Activated naive CD4-positive, alpha-beta T cell treated with anti-CD3 and anti-CD28 coated beads, Interleukin-2, amount 10 ng/mL, durations not matched to agents 7 days and 5 days (primary cell): Measurements from ENCODE around the gene UNC5B.
A peak's percentile ranks its signal among the peaks of the same experiment; 100 is the strongest.

Source experiments
- CTCF ChIA-PET: fragments of 350-600 bp; sonication (Branson Sonifier 250); formaldehyde crosslinking; loops from one replicate; lab custom pipeline; 2021; ENCODE audit warnings: antibody characterized with exemption; lab: Charles Lee
- DNase-seq: peaks from one replicate; pipeline ENCODE4 v3.0.0-alpha.2; 2020
- H3K27ac Mint-ChIP-seq: one replicate; pipeline ENCODE4 v1.8.0; 2021; ENCODE audit warnings: mild to moderate bottlenecking, moderate library complexity, mixed read lengths
- H3K27me3 Mint-ChIP-seq: one replicate; pipeline ENCODE4 v1.8.0; 2021; ENCODE audit warnings: mild to moderate bottlenecking, mixed read lengths
- H3K36me3 Mint-ChIP-seq: one replicate; pipeline ENCODE4 v1.8.0; 2021; ENCODE audit warnings: mixed read lengths
- H3K4me1 Mint-ChIP-seq: one replicate; pipeline ENCODE4 v1.8.0; 2021; ENCODE audit warnings: mixed read lengths
- H3K4me3 Mint-ChIP-seq: one replicate; pipeline ENCODE4 v1.8.0; 2021; ENCODE audit warnings: mild to moderate bottlenecking, moderate library complexity, mixed read lengths
- H3K9me3 Mint-ChIP-seq: one replicate; pipeline ENCODE4 v1.8.0; 2021; ENCODE audit warnings: mixed read lengths

The UNC5B gene

DNA sequence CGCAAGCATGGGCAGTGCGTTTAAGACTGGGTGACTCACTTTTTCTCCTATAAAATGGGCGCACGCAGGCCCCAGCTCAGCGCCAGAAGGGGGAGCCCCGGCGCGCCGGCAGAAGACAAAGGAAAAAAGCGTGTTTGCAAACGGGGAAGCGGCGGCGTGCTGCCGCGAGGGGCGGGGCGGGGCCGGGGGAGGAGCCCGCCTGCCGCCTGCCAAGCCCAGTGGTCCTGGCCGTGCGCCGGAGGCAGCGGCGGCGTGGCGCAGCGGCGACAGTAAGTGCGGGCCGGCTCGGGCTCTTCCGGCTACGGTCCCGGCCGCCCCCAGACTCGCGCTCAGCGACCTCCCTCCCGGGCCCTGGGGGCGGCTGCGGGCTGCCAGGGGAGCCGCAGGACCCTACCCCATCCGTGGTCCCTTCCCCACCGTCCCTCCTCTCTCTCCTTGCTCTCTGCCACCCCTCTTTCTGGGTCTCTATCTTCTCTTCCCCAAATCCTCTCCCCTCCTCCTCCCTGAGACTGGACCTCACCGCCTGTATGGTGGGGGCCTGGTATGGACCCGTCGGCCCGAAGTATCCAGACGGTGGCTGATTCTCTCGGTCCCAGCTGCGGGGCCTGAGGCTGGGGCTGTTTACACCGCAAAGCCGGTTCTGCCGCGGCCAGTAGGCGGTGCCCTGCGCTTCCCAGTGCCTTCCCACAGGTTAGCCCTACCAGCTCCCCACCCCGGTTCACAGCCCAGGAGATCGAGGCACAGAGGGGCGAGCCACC, 106.9 kb downstream of the UNC5B start, which contains the start of gene SLC29A3:
Gene SLC29A3 (plus strand): TSS at position 218 of the 758 bp plus-strand sequence. CDS start 51 bp downstream, at position 269.
- Mint-ChIP-seq H3K36me3 (peaks cover 11% of the 10 kb centered on the region), H3K4me1 (peaks cover 42% of the 10 kb centered on the region), H3K9me3 (no peaks in the 10 kb centered on the region), H3K27ac (peak within 1 kb of the TSS; percentile 61), H3K4me3 (peak within 1 kb of the TSS; percentile 94), H3K27me3 (peaks cover 16% of the 10 kb centered on the region)
- peak; percentile 89 for DNase-seq
- CTCF ChIA-PET = interaction anchor here (0.8 to 2.4 kb wide), 17 partner anchors 10 to 520 kb away, joined by 3 to 14 read pairs (median 3); partner anchors contain the start of gene VSIR

DNA sequence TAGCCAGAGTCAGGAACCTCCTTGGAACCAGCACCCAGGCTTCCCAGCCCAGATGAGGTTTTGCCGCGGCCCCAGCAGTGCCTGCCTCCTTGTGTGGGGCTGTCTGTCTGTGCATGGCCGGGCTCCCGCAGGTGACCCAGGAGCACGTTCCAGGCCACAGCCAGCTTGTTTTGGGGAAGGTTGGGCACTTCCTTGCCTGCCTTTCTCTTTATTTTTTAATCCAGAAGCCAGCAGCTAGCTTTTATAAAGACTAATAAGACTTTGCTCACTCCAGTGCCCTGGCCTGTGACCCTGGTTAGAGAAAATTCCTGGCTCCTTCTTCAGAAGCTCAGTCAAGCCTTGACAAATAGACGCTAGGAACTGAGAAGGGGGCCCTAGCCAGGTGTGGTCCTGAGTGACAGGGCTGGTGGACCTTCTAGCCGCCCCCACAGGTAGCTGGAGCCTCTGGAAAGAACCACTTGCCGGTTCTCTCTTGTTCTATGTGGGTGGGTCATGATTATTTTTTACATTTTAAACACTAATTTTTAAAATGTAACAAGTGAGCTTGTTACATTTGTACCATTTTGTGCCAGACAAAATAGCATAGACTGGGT, 107.5 kb downstream of the UNC5B start:
- peaks cover 12% of the 10 kb centered on the region for H3K27me3 Mint-ChIP-seq
- no peak for DNase-seq
- no peak overlapping the region for H3K27ac Mint-ChIP-seq
- H3K4me1 Mint-ChIP-seq = peaks cover 40% of the 10 kb centered on the region
- CTCF ChIA-PET = interaction anchor here (0.9 to 2.4 kb wide), 12 partner anchors 9 to 519 kb away, joined by 3 to 14 read pairs (median 3); no protein-coding TSS in a partner anchor
- H3K36me3 Mint-ChIP-seq = peaks cover 11% of the 10 kb centered on the region
- peak overlapping the region; percentile 94 for H3K4me3 Mint-ChIP-seq
- H3K9me3 Mint-ChIP-seq = no peaks in the 10 kb centered on the region

DNA sequence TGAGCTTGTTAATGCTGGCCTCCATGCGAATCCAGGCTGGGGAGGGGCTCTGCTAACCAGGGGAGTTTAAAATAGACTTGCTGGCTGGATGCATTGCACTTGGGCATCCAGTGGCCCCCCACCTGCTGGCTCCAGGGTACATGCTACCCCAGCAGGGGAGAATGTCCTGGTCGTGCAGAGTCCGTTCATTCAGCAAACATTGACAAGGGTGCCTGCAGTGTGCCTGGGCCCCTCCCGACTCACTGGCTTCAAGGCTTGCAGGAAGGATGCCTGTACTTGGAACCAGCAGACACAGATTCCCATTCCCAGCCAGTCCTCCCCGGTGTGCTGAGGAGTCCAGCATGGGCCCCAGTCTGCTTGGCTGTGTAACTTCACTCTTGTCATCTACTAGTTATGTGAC, 108.2 kb downstream of the UNC5B start:
- Mint-ChIP-seq H3K4me1 (peaks cover 39% of the 10 kb centered on the region), H3K4me3 (no peak overlapping the region), H3K36me3 (peaks cover 11% of the 10 kb centered on the region), H3K27ac (no peak overlapping the region), H3K9me3 (no peaks in the 10 kb centered on the region), H3K27me3 (peaks cover 9% of the 10 kb centered on the region)
- CTCF ChIA-PET = interaction anchor here (1.0 to 2.4 kb wide), 7 partner anchors 15 to 518 kb away, joined by 3 to 14 read pairs (median 3); no protein-coding TSS in a partner anchor
- no peak for DNase-seq

DNA sequence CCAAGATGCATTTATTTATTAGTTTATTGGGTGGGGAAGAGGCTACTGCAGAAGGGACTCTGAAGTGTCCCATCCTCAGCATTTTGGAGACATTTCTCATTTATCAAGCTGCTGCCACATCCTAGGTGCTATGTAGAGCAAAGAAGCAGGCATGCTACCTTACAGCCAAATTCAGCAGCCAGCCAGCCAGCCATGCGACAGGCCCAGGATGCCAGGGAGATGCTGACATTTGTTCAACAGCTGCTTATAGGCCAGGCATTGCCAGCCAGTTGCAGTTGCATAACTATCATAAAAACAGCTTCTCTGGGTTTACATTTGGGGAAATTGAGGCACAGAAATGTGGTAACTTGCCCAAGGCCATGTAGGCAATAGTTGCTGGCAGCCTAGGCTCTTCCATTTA, 109.0 kb downstream of the UNC5B start:
- Mint-ChIP-seq H3K27ac (no peak overlapping the region), H3K36me3 (peaks cover 11% of the 10 kb centered on the region), H3K9me3 (no peaks in the 10 kb centered on the region), H3K27me3 (peaks cover 9% of the 10 kb centered on the region), H3K4me1 (peaks cover 32% of the 10 kb centered on the region), H3K4me3 (no peak overlapping the region)
- DNase-seq = no peak
- CTCF ChIA-PET = interaction anchor here (0.6 to 0.9 kb wide), 2 partner anchors 29 to 451 kb away, joined by 3 read pairs; no protein-coding TSS in a partner anchor

DNA sequence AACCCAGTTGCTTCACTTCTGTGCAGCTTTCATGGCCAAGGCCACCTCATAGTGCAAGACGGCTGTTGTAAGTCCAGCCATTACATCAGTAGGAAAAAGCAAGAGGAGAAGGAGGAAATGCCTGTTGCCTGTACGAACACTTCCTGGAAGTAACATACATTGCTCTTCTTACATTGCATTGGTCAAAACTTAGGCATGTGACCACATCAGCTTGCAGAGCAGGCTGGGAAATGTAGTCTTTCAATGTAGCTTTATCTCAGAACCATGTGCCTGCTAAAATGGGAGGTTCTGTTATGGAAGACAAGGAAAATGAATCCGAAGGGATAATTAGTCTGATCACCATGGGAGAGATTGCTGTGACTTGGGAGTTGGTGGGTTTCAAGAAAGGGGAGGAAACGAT, 111.0 kb downstream of the UNC5B start:
- no peaks in the 10 kb centered on the region for H3K27me3 Mint-ChIP-seq
- H3K9me3 Mint-ChIP-seq = no peaks in the 10 kb centered on the region
- CTCF ChIA-PET = interaction anchor here (0.9 to 1.8 kb wide), 2 partner anchors 8 to 58 kb away, joined by 4 to 6 read pairs; no protein-coding TSS in a partner anchor
- H3K36me3 Mint-ChIP-seq = peaks cover 11% of the 10 kb centered on the region
- no peak overlapping the region for H3K4me3 Mint-ChIP-seq
- H3K4me1 Mint-ChIP-seq = peaks cover 20% of the 10 kb centered on the region
- no peak for DNase-seq
- no peak overlapping the region for H3K27ac Mint-ChIP-seq

DNA sequence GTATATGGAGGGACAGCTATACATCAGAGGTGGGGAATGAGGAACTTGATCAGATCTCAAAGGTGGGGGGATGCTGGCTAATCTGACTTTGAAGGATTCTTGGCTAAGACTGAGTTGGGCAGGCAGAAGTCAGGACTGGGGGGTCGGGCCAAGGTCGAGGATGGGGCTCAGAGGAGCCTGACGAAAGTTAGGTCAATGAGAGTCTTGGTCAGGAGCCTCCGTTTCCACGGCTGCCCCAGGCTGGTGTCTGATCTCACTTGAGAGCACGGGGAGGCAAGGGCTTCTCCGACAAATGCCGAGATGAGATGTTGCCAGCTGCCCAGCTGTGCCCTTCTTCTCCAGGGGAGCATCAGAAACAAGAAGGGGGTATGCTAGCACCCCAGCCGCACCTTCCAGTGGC, 112.4 kb downstream of the UNC5B start:
- Mint-ChIP-seq H3K36me3 (peaks cover 11% of the 10 kb centered on the region), H3K4me3 (no peak overlapping the region), H3K27me3 (no peaks in the 10 kb centered on the region), H3K9me3 (no peaks in the 10 kb centered on the region), H3K27ac (no peak overlapping the region), H3K4me1 (peaks cover 11% of the 10 kb centered on the region)
- no peak for DNase-seq
- CTCF ChIA-PET = interaction anchor here (1.4 kb wide), 1 partner anchor 244 kb away, joined by 4 read pairs; no protein-coding TSS in a partner anchor

DNA sequence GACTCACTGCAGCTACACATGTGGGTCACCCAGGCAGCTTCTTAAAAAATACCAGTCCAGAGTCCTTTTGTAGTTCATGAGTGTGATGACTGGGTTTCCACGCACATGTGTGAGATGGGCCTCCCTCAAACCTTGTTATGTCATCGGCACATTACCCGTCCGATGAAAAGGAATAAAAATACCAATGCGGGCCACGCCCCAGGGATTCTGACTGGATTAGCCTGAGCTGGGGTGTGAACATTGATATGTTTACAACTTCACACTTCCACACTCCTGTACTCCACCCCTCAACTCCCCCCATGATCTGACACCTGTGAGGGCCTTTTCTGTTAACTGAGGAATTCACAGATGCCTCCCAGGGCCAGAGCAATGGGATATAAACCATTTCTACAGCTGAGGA, 112.9 kb downstream of the UNC5B start:
- Mint-ChIP-seq H3K4me1 (peaks cover 9% of the 10 kb centered on the region), H3K27ac (no peak overlapping the region), H3K27me3 (no peaks in the 10 kb centered on the region), H3K4me3 (no peak overlapping the region), H3K9me3 (no peaks in the 10 kb centered on the region), H3K36me3 (peaks cover 11% of the 10 kb centered on the region)
- DNase-seq = no peak
- CTCF ChIA-PET = interaction anchor here (0.8 to 1.4 kb wide), 2 partner anchors 244 to 371 kb away, joined by 3 to 4 read pairs; no protein-coding TSS in a partner anchor

DNA sequence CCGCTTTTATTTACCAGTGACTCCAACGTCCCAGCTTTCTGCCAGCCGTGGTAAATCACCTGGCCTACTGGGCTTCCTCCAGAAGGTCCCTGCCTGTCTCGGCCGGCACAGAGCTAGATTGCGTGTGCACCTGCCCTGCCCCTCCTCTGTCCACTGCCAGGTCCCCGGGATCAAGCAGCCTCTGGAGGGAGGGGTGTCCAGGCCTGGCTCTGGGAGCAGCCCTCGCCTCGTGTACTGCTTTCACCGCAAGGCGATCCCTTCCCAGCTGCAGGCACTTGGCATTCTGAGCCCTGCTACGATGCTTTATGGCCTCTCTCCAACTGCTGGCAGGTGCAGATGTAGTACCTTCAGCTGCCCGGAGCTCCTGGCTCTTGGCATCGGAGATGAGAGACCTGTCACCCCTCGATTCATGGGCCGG, 114.1 kb downstream of the UNC5B start:
- no peak overlapping the region for H3K27ac Mint-ChIP-seq

DNA sequence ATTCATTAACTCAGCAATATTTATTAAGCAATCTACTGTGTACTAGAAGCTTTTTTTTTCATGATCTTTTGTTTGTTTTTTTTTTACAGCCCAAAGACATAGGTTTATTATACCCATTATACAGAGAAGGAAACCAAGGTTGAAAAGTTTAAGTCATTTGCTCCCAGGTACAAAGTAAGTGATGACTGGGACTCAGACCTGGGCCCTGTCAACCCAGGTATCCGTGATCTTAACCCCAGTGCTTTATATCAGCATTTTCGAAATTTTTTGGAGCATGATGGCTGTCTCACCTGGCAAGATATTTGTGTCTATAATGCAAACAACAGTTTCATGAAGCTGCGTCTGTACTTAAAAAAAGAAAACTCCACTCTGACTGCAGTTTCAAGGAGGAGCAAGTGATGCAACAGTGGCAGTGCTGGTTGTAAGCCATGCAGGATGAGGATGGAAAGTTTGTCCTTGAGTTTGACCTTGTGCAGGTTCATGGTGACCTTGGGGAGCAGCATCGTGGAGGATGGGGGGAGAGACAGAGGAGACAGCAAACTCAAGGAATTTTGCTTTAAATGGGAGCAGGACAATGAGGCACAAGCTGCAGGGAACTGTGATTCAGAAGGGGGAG, 118.5 kb downstream of the UNC5B start:
- CTCF ChIA-PET = interaction anchor here (2.0 kb wide), 1 partner anchor 12 kb away, joined by 4 read pairs; the partner anchor contains the start of gene SLC29A3

More for the DNA sequence above, 114.1 kb downstream of the UNC5B start:
- DNase-seq = no peak
- Mint-ChIP-seq H3K4me1 (peaks cover 9% of the 10 kb centered on the region), H3K27me3 (no peaks in the 10 kb centered on the region), H3K9me3 (no peaks in the 10 kb centered on the region), H3K4me3 (no peak overlapping the region), H3K36me3 (peaks cover 11% of the 10 kb centered on the region)
- CTCF ChIA-PET = no interaction called here

DNA sequence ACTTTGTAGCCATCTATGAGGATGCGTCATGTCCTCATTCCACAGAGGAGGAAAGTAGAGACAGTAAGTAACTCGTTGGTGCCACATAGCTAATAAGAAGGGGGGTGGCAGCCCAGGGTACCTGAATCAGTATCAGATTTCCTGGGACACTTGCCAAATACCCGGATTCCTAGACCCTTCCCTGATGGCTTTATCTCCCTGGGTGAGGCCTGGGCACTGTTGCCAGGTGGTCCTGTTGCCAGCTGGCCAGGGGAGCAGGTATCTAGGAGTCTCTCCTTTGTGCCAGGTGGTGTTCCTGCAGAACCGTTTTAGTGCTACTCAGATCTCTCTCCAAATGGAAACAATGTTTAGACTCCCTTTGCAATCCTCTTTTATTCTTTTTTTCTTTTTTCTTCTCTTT, 119.4 kb downstream of the UNC5B start:
- Mint-ChIP-seq H3K4me1 (no peaks in the 10 kb centered on the region), H3K27ac (no peak overlapping the region), H3K27me3 (no peaks in the 10 kb centered on the region), H3K4me3 (no peak overlapping the region), H3K9me3 (no peaks in the 10 kb centered on the region), H3K36me3 (no peaks in the 10 kb centered on the region)
- CTCF ChIA-PET = interaction anchor here (0.9 to 2.0 kb wide), 3 partner anchors 12 to 481 kb away, joined by 3 to 4 read pairs (median 3); partner anchors contain the start of gene SLC29A3
- no peak for DNase-seq

More for the DNA sequence above, 118.5 kb downstream of the UNC5B start:
- H3K9me3 Mint-ChIP-seq = no peaks in the 10 kb centered on the region
- H3K27me3 Mint-ChIP-seq = no peaks in the 10 kb centered on the region
- H3K36me3 Mint-ChIP-seq = no peaks in the 10 kb centered on the region
- DNase-seq = no peak
- no peak overlapping the region for H3K27ac Mint-ChIP-seq
- no peaks in the 10 kb centered on the region for H3K4me1 Mint-ChIP-seq
- H3K4me3 Mint-ChIP-seq = no peak overlapping the region

DNA sequence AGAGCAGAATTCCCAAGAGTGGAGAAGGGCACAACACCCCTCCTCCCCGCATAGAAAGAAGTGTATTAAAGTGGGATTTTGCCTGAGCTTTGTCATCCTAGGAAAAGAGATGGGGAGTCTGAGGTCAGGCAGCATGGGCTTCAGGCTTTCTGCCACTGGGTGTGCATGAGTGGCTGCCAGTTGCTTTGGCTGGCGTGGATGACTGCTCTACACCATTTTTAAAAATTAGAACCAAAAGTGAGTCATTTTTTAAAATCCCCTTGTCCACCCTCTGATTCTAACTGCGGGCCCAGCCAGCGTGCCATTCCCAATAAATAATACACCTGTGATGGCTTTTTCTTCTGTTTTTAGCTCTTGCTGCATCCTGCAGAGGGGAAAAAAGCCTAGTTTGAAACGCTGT, 120.1 kb downstream of the UNC5B start:
- no peak overlapping the region for H3K4me3 Mint-ChIP-seq
- no peaks in the 10 kb centered on the region for H3K36me3 Mint-ChIP-seq
- no peak for DNase-seq
- CTCF ChIA-PET = interaction anchor here (0.9 to 2.0 kb wide), 3 partner anchors 11 to 480 kb away, joined by 3 to 4 read pairs (median 3); partner anchors contain the start of gene SLC29A3
- H3K27me3 Mint-ChIP-seq = no peaks in the 10 kb centered on the region
- H3K4me1 Mint-ChIP-seq = no peaks in the 10 kb centered on the region
- H3K27ac Mint-ChIP-seq = no peak overlapping the region
- H3K9me3 Mint-ChIP-seq = no peaks in the 10 kb centered on the region

DNA sequence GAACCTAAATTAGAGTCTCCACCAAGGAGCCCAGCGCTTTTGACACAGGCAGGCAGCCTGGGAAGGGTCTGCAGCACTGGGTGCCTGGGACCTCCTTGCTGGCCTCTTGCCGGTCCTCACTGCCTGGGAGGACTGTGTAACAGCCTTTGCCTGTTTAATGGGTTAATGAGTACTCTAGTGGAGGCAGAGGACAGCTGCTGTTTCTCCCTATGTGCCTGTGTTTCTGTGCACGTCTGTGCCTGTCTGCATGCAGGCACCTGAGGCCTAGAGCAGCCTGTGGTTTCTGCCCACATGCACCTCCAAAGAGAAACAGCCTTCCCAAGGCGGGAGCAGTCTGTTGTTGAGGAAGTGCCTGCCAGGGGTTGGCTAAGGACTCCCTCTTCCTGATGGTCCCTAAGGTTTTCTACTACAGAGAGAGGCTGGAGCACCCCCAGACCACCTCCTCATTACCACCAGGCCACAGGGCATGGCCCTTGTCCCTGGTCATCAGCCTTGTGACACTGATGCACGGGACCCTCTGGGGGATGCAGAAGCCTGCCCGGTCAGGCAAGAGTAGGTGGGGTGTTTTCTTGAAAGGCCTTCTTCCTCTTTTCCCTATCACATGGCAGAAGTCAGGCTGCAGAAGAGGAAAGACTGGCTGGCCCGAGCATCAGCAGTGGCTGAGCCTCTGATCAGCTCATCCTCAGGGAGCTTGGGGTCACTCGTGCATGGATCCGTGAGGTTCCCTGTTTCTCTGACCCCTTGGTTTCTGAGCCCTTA, 120.9 kb downstream of the UNC5B start:
- CTCF ChIA-PET = no interaction called here
- H3K27ac Mint-ChIP-seq = no peak overlapping the region

DNA sequence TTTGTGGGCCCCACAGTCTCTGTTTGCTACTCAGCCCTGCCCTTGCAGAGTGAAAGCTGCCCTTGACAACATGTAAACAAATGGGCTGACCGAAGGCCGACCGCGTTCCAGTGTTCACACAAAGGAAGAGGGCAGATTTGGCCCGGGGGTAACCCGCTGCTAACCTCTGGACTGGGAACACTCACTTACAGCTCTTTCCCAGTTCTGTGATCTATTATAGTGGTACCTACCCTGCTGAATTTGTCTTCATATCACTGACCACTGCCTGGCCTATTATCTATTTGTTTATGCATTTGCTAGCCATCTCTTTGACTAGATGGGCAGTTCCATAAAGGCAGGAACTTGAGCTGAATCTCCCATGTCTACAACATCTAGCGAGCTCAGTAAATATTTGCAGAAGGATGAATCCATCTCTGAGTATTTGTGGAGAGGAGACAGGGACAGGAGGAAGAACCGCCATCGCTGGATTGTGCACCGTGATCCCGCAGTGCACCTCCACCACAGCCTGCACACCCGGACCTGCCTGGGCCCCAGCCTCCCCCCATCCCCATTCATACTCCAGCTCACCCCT, 121.9 kb downstream of the UNC5B start:
- DNase-seq = no peak
- Mint-ChIP-seq H3K4me1 (no peaks in the 10 kb centered on the region), H3K9me3 (no peaks in the 10 kb centered on the region), H3K4me3 (no peak overlapping the region), H3K36me3 (no peaks in the 10 kb centered on the region), H3K27me3 (no peaks in the 10 kb centered on the region), H3K27ac (no peak overlapping the region)
- CTCF ChIA-PET = interaction anchor here (1.3 kb wide), 1 partner anchor 374 kb away, joined by 4 read pairs; no protein-coding TSS in a partner anchor

More for the DNA sequence above, 120.9 kb downstream of the UNC5B start:
- DNase-seq = no peak
- no peak overlapping the region for H3K4me3 Mint-ChIP-seq
- H3K9me3 Mint-ChIP-seq = no peaks in the 10 kb centered on the region
- no peaks in the 10 kb centered on the region for H3K4me1 Mint-ChIP-seq
- no peaks in the 10 kb centered on the region for H3K36me3 Mint-ChIP-seq
- H3K27me3 Mint-ChIP-seq = no peaks in the 10 kb centered on the region
